HG03575 (cell line): ENCODE data around the gene ZXDA.

Experiments used
- ATAC-seq: cut with Tn5 transposase; IDR thresholded peaks from one replicate; pipeline ENCODE4 v1.9.1; 2021; ENCODE audit not compliant: unreplicated experiment, insufficient number of reproducible peaks, low FRiP score; ENCODE audit errors: extremely low read depth

Gene ZXDA

DNA sequence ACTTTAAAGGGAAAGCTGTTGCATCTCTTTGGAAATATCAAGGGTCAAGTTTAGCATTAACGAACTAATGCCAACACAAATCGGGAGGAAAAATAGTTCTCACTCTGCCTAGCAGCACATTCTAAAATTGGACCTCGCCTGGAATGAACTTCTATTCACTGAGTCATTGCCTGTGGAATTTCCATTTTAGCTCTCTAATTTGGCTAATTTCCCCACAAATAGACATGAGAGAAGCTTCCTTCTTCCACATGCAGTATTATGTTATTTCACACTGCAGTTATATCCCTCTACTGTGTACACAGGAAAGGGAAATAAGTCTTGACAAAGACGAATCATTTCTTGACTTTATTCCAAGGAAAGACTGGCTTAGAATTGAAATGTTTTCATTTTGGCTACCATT lies 9.3 kb downstream of the ZXDA start:
- no peak for ATAC-seq

DNA sequence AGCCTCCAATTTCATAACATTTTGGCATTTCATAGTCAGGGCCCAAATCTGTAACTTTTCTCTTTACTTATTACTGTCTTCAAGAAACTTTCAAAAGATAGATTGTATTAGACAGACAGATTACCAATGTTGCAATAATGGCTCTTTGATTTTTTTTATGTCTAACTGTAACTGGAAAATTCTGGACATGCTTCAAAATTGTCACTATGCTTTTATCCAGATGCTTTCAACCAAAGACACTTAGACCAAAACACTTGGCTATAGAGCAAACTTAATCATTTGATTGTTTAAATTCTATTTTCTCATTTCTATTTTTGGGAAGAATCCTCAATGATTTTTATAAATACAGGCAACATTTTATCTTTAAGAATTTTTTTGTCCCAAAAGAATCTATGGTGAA lies 10.4 kb downstream of the ZXDA start:
- no peak for ATAC-seq

DNA sequence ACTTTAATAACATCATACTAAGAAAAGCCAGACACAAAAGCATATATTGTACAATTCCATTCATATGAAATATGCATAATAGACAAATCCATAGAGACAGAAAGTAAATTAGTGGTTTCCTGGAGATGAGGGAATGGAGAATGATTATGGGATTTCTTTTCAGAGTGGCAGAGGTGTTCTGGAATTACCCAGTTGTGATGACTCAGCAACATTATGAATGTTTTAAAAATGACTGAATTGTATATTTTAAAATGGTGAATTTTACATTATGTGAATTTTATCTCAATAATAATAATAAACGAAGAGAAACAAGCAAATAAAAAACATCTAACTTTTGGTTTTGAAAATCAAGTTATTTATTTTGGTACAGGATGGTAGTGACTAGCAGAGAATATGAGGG lies 11.2 kb downstream of the ZXDA start:
- ATAC-seq: no peak

DNA sequence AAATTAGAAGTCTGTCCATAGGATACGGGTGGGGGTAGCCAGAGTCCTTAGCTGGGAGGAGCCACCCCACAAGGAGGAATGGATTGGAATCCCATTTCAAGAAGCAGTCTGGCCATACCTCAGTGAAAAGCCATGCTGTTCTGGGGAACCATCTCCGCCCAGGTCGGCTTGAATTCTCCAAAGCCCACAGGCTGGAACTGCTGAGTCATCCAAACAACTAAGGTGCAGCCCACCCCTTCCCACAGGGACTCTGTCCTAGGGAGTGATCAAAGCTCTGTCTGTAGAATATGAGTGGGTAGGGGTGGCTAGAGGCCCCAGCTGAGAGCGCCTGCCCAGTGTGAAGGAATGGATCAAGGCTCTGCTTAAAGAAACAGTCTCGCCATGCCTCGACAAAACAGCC lies 38.8 kb downstream of the ZXDA start:
- ATAC-seq: no peak
